H9 (cell line): ENCODE results near the gene TRIO. TPM values are rescaled to one million over a fixed set of nuclear protein-coding genes. Genes with fewer than 3 reads are reported as not detected.

Experiments used
- DNase-seq: peaks from one replicate; pipeline ENCODE4 v3.0.0-alpha.2; 2017
- H2AFZ ChIP-seq: one replicate; pipeline ENCODE4 v1.6.1; 2013; ENCODE audit warnings: mild to moderate bottlenecking, low read length, control low read depth, moderate library complexity
- H2AK5ac ChIP-seq: 2 replicates; pipeline ENCODE4 v1.6.1; 2013; ENCODE audit warnings: low read length, control low read depth, mixed read lengths; ENCODE audit not compliant: insufficient read length
- H2BK120ac ChIP-seq: one replicate; pipeline ENCODE4 v1.6.1; 2013; ENCODE audit warnings: low read depth, mild to moderate bottlenecking, low read length, control low read depth, inconsistent platforms; ENCODE audit not compliant: poor library complexity, severe bottlenecking
- H2BK12ac ChIP-seq: 2 replicates; pipeline ENCODE4 v1.6.1; 2013; ENCODE audit warnings: low read length, control low read depth, mixed read lengths, low read depth; ENCODE audit not compliant: insufficient read length
- H2BK15ac ChIP-seq: 2 replicates; pipeline ENCODE4 v1.6.1; 2013; ENCODE audit warnings: low read depth, low read length, control low read depth
- H2BK20ac ChIP-seq: one replicate; pipeline ENCODE4 v1.6.1; 2013; ENCODE audit warnings: low read depth, mild to moderate bottlenecking, low read length, control low read depth, inconsistent platforms; ENCODE audit not compliant: poor library complexity, severe bottlenecking
- H2BK5ac ChIP-seq: 2 replicates; pipeline ENCODE4 v1.6.1; 2013; ENCODE audit warnings: low read length, control low read depth, mixed read lengths; ENCODE audit not compliant: insufficient read length
- H3K14ac ChIP-seq: 2 replicates; pipeline ENCODE4 v1.6.1; 2013; ENCODE audit warnings: low read length, control low read depth; ENCODE audit not compliant: insufficient read depth
- H3K18ac ChIP-seq: 2 replicates; pipeline ENCODE4 v1.6.1; 2013; ENCODE audit warnings: low read depth, mild to moderate bottlenecking, mixed read lengths, low read length, control low read depth; ENCODE audit not compliant: insufficient read length
- H3K23ac ChIP-seq: 2 replicates; pipeline ENCODE4 v1.6.1; 2013; ENCODE audit warnings: low read length, control low read depth, mixed read lengths, low read depth; ENCODE audit not compliant: insufficient read length
- H3K23me2 ChIP-seq: 2 replicates; pipeline ENCODE4 v1.6.1; 2013; ENCODE audit warnings: low read depth, mild to moderate bottlenecking, mixed read lengths, low read length, control low read depth; ENCODE audit not compliant: insufficient read length, poor library complexity, severe bottlenecking
- H3K27ac ChIP-seq: 2 replicates; pipeline ENCODE4 v1.5.1; 2013; ENCODE audit warnings: low read length, control low read depth, mixed read lengths, low read depth; ENCODE audit not compliant: insufficient read length
- H3K27me3 ChIP-seq: 2 replicates; pipeline ENCODE4 v1.6.1; 2013; ENCODE audit warnings: low read length, control low read depth, inconsistent platforms; ENCODE audit not compliant: insufficient read depth
- H3K4ac ChIP-seq: 2 replicates; pipeline ENCODE4 v1.6.1; 2013; ENCODE audit warnings: low read depth, mild to moderate bottlenecking, control low read depth, inconsistent platforms, low read length, moderate library complexity
- H3K4me1 ChIP-seq: 2 replicates; pipeline ENCODE4 v1.6.1; 2013; ENCODE audit warnings: low read length, control low read depth, inconsistent platforms; ENCODE audit not compliant: insufficient read depth
- H3K4me2 ChIP-seq: 2 replicates; pipeline ENCODE4 v1.6.1; 2013; ENCODE audit warnings: low read length, control low read depth, mixed read lengths; ENCODE audit not compliant: insufficient read length, insufficient read depth
- H3K56ac ChIP-seq: 2 replicates; pipeline ENCODE4 v1.6.1; 2013; ENCODE audit warnings: low read depth, mild to moderate bottlenecking, mixed read lengths, low read length, control low read depth; ENCODE audit not compliant: insufficient read length
- H3K79me1 ChIP-seq: 2 replicates; pipeline ENCODE4 v1.6.1; 2013; ENCODE audit warnings: low read depth, mild to moderate bottlenecking, moderate library complexity, low read length, control low read depth, inconsistent platforms; ENCODE audit not compliant: insufficient read depth, poor library complexity, severe bottlenecking
- H3K79me2 ChIP-seq: 2 replicates; pipeline ENCODE4 v1.6.1; 2013; ENCODE audit warnings: low read length, control low read depth, inconsistent platforms; ENCODE audit not compliant: insufficient read depth
- H3K9ac ChIP-seq: 2 replicates; pipeline ENCODE4 v1.6.1; 2013; ENCODE audit warnings: low read length, control low read depth, mixed read lengths; ENCODE audit not compliant: insufficient read length; ENCODE audit errors: extremely low read depth
- H3K9me3 ChIP-seq: one replicate; pipeline ENCODE4 v1.6.1; 2013; ENCODE audit warnings: low read depth, low read length, inconsistent platforms; ENCODE audit not compliant: control insufficient read depth
- H3T11ph ChIP-seq: one replicate; pipeline ENCODE4 v1.6.1; 2013; ENCODE audit warnings: mild to moderate bottlenecking, low read length, control low read depth, inconsistent platforms
- H4K20me1 ChIP-seq: one replicate; pipeline ENCODE4 v1.6.1; 2013; ENCODE audit not compliant: control insufficient read depth, insufficient read length, insufficient read depth
- H4K5ac ChIP-seq: 2 replicates; pipeline ENCODE4 v1.6.1; 2013; ENCODE audit warnings: low read depth, mild to moderate bottlenecking, mixed read lengths, low read length, control low read depth; ENCODE audit not compliant: insufficient read length
- H4K8ac ChIP-seq: replicated peaks from 2 replicates; pipeline ENCODE4 v1.6.1; 2013; ENCODE audit warnings: low read length, control low read depth, mixed read lengths, low read depth; ENCODE audit not compliant: insufficient read length
- H4K91ac ChIP-seq: 2 replicates; pipeline ENCODE4 v1.6.1; 2013; ENCODE audit warnings: low read depth, mild to moderate bottlenecking, moderate library complexity, mixed read lengths, low read length, control low read depth; ENCODE audit not compliant: insufficient read length
- H3K27ac Mint-ChIP-seq, 3 experiments: 2 replicates in 2 of 3; 3 replicates in 1 of 3; pipeline ENCODE4 v1.8.0; 2020 to 2021; ENCODE audit warnings: mixed read lengths in 3 of 3, mild to moderate bottlenecking in 1 of 3, moderate library complexity in 1 of 3
- H3K27me3 Mint-ChIP-seq: 2 replicates; pipeline ENCODE4 v1.8.0; 2021; ENCODE audit warnings: low read depth, mild to moderate bottlenecking, moderate library complexity, mixed read lengths
- H3K36me3 Mint-ChIP-seq, 3 experiments: 2 replicates in 2 of 3; 3 replicates in 1 of 3; pipeline ENCODE4 v1.8.0; 2020 to 2021; ENCODE audit warnings: low read depth in 3 of 3, mixed read lengths in 3 of 3; ENCODE audit not compliant: insufficient read depth in 1 of 3
- H3K4me1 Mint-ChIP-seq, 2 experiments: 2 replicates each; pipeline ENCODE4 v1.8.0; 2020; ENCODE audit warnings: mixed read lengths in 2 of 2
- H3K4me3 Mint-ChIP-seq, 2 experiments: 2 replicates in 1 of 2; 3 replicates in 1 of 2; pipeline ENCODE4 v1.8.0; 2020 to 2021; ENCODE audit warnings: mild to moderate bottlenecking in 2 of 2, mixed read lengths in 2 of 2, moderate library complexity in 1 of 2
- H3K9me3 Mint-ChIP-seq, 2 experiments: 2 replicates in 1 of 2; 3 replicates in 1 of 2; pipeline ENCODE4 v1.8.0; 2020; ENCODE audit warnings: mild to moderate bottlenecking in 2 of 2, mixed read lengths in 2 of 2, moderate library complexity in 1 of 2
- CTCF ChIP-seq: fragments of 200-600 bp; sonication (generic); conservative IDR thresholded peaks from 3 replicates; pipeline ENCODE4 v1.8.0; 2021; ENCODE audit warnings: antibody characterized with exemption, mild to moderate bottlenecking
- WGBS: extraction: QIAGEN DNeasy Blood & Tissue Kit; methylation state at CpG from one replicate; pipeline ENCODE4 v1.1.7; 2013; ENCODE audit warnings: missing lambda C conversion rate, low lambda C conversion rate, mixed read lengths; ENCODE audit not compliant: insufficient read length; ENCODE audit errors: extremely low coverage; 5-methylcytosine and 5-hydroxymethylcytosine counted together
- total RNA-seq: library from RNA; stranded (reverse); gene quantifications from 2 replicates; pipeline ENCODE4 v1.2.1, GENCODE V29; 2021

TRIO gene
- total RNA-seq, 1 experiment from 2014 or later, result 87.8 TPM

GRCh38 chr5:14176888-14177287 lies 33.7 kb downstream of the TRIO start:
- H4K91ac ChIP-seq, result no peak overlapping the region
- peaks cover 16% of the 10 kb centered on the region for H3K79me1 ChIP-seq
- H4K8ac ChIP-seq, result no peak overlapping the region
- no peaks in the 10 kb centered on the region for H3K27me3 ChIP-seq
- peaks cover 5% of the 10 kb centered on the region for H3K27me3 Mint-ChIP-seq
- H2BK120ac ChIP-seq, result no peak overlapping the region
- DNase-seq, result no peak
- H3K9me3 Mint-ChIP-seq, result no peaks in the 10 kb centered on the region
- peaks cover 15% of the 10 kb centered on the region; the same call in 1 of the 2 replicates for H3K4me1 ChIP-seq
- no peaks in the 10 kb centered on the region for H3K9me3 ChIP-seq
- no peaks in the 10 kb centered on the region for H3K23me2 ChIP-seq
- H3T11ph ChIP-seq, result no peak overlapping the region
- H2BK12ac ChIP-seq, result no peak overlapping the region
- H3K4me3 Mint-ChIP-seq, result no peak overlapping the region
- H3K9ac ChIP-seq, result no peak overlapping the region
- H3K56ac ChIP-seq, result no peak overlapping the region
- no peak overlapping the region for H3K14ac ChIP-seq
- H4K20me1 ChIP-seq, result no peaks in the 10 kb centered on the region
- no peak overlapping the region for H3K23ac ChIP-seq
- no peak overlapping the region for H4K5ac ChIP-seq
- no peaks in the 10 kb centered on the region for H3K36me3 Mint-ChIP-seq
- no peak overlapping the region for H3K18ac ChIP-seq
- no peak overlapping the region for H2AK5ac ChIP-seq
- no peak overlapping the region for H3K4ac ChIP-seq
- TF ChIP-seq CTCF, result no peak
- H3K27ac Mint-ChIP-seq, result no peak overlapping the region
- H2BK5ac ChIP-seq, result no peak overlapping the region
- no peak overlapping the region for H2AFZ ChIP-seq
- no peak overlapping the region for H3K27ac ChIP-seq
- H3K4me1 Mint-ChIP-seq, result peaks cover 59 to 65% of the 10 kb centered on the region in 2 experiments
- H3K4me2 ChIP-seq, result no peak overlapping the region
- no peak overlapping the region for H2BK15ac ChIP-seq
- H2BK20ac ChIP-seq, result no peak overlapping the region
- WGBS, result no CpG with 5 or more reads among the region's 2 CpGs
- peaks cover 36% of the 10 kb centered on the region; the same call in 1 of the 2 replicates for H3K79me2 ChIP-seq
